Measurements from ENCODE around the gene CST7. TPM values are rescaled to one million over a fixed set of nuclear protein-coding genes. Genes with fewer than 3 reads are reported as not detected.

CST7 gene
- total RNA-seq, 2 experiments from 2014 or later: 92.0 to 92.4 TPM

- POLR2A ChIA-PET: no interaction called here
- Mint-ChIP-seq H3K27me3 (no peaks in the 10 kb centered on the region), H3K27ac (no peak overlapping the region), H3K9me3 (no peaks in the 10 kb centered on the region), H3K4me1 (peaks cover 24% of the 10 kb centered on the region), H3K36me3 (peaks cover 18% of the 10 kb centered on the region), H3K4me3 (no peak overlapping the region)
- no peak for ATAC-seq (ENCODE audit: low read depth)
- DNase-seq: no peak
These were observed 9.7 kb downstream of the CST7 start for GRCh38 chr20:24958506-24959385.

DNA sequence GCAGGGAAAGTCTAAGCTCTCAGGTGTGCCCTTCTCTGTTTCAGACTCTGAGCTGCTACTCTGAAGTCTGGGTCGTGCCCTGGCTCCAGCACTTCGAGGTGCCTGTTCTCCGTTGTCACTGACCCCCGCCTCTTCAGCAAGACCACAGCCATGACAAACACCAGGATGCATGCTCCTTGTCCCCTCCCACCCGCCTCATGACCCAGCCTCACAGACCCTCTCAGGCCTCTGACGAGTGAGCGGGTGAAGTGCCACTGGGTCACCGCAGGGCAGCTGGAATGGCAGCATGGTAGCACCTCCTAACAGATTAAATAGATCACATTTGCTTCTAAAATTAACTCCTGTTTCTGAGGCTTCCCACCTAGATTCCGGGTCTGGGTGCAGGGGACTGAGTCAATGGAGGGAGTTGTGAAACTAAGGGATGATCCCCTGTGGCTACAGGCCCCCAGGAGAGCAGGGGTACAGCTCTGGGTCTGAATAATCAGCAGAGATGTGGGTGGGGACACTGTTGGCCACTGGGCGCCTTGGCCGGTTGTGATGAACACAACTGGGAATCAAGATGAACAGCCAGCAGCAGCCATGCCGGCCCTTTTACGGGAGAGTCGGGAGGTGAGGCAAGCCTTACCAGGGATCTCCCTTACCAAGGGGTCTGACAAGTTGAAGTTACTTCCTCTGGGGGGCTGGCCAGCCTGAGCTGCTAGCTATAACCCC lies 10.7 kb downstream of the CST7 start:
- Mint-ChIP-seq H3K9me3 (no peaks in the 10 kb centered on the region), H3K27me3 (no peaks in the 10 kb centered on the region), H3K4me1 (peaks cover 19% of the 10 kb centered on the region), H3K4me3 (no peak overlapping the region), H3K36me3 (peaks cover 15% of the 10 kb centered on the region), H3K27ac (no peak overlapping the region)
- DNase-seq (no peak), ATAC-seq (ENCODE audit: low read depth) (no peak)
- POLR2A ChIA-PET: no interaction called here

GRCh38 chr20:24960302-24960801 lies 11.3 kb downstream of the CST7 start:
- Mint-ChIP-seq H3K9me3 (no peaks in the 10 kb centered on the region), H3K27me3 (no peaks in the 10 kb centered on the region), H3K36me3 (peaks cover 15% of the 10 kb centered on the region), H3K4me1 (peaks cover 14% of the 10 kb centered on the region), H3K4me3 (no peak overlapping the region), H3K27ac (peak overlapping the region; percentile 70)
- POLR2A ChIA-PET: no interaction called here
- DNase-seq (no peak), ATAC-seq (ENCODE audit: low read depth) (no peak)

DNA sequence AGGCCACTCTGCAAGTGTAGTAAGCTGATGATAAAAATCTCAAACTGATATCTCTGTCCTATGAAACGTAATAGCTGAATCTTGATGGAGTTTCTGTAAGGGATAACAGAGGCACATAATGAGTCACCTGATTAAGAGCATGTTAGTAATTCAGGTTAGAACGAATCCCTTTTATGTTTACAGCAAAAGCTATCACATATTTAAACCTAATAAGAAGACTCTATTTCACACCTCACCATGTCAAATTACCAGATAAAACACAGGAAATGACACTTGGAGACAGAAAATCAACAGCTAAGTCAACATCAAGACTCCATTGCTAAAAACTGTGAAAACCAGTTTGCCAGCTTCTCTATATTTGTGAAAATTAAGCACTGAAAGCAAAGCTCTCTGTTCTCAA lies 11.8 kb downstream of the CST7 start:
- H3K27ac Mint-ChIP-seq: peak overlapping the region; percentile 70
- POLR2A ChIA-PET: no interaction called here
- H3K36me3 Mint-ChIP-seq: peaks cover 18% of the 10 kb centered on the region
- no peak for ATAC-seq (ENCODE audit: low read depth)
- no peak for DNase-seq
- no peaks in the 10 kb centered on the region for H3K27me3 Mint-ChIP-seq
- peaks cover 10% of the 10 kb centered on the region for H3K4me1 Mint-ChIP-seq
- H3K9me3 Mint-ChIP-seq: no peaks in the 10 kb centered on the region
- no peak overlapping the region for H3K4me3 Mint-ChIP-seq

DNA sequence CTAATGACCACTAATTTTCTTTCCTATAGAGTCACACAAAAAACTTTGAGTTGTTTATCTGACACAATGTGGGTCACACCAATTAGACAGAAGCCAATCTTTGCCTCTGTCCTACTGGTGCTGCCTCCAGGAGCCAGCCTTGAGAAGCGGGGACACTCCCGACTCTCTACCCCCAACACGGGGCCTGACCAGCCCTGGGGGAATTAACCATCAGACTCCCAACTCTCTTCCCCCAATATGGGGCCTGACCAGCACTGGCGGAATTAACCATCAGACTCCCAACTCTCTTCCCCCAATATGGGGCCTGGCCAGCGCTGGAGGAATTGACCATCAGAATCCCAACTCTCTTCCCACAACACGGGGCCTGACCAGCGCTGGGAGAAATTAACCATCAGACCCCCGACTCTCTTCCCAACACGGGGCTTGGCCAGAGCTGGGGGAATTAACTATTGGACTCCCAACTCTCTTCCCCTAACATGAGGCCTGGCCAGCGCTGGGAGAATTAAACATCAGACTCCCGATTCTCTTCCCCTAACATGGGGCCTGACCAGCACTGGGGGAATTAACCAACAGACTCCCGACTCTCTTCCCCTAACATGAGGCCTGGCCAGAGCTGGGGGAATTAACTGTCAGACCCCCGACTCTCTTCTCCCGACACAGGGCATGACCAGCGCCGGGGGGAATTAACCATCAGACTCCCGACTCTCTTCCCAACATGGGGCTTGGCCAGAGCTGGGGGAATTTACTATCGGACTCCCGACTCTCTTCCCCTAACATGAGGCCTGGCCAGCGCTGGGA lies 12.5 kb downstream of the CST7 start:
- peaks cover 4% of the 10 kb centered on the region for H3K4me1 Mint-ChIP-seq
- POLR2A ChIA-PET: no interaction called here

GRCh38 chr20:24962182-24962492 lies 13.1 kb downstream of the CST7 start:
- H3K4me3 Mint-ChIP-seq: no peak overlapping the region
- H3K4me1 Mint-ChIP-seq: peaks cover 4% of the 10 kb centered on the region
- H3K36me3 Mint-ChIP-seq: peaks cover 16% of the 10 kb centered on the region
- H3K9me3 Mint-ChIP-seq: no peaks in the 10 kb centered on the region
- DNase-seq: no peak
- H3K27ac Mint-ChIP-seq: no peak overlapping the region
- H3K27me3 Mint-ChIP-seq: no peaks in the 10 kb centered on the region
- POLR2A ChIA-PET: no interaction called here
- ATAC-seq (ENCODE audit: low read depth): no peak

More for the DNA sequence above, 12.5 kb downstream of the CST7 start:
- H3K27me3 Mint-ChIP-seq: no peaks in the 10 kb centered on the region
- H3K4me3 Mint-ChIP-seq: no peak overlapping the region
- DNase-seq (no peak), ATAC-seq (ENCODE audit: low read depth) (no peak)
- peak overlapping the region; percentile 70 for H3K27ac Mint-ChIP-seq
- peaks cover 16% of the 10 kb centered on the region for H3K36me3 Mint-ChIP-seq
- H3K9me3 Mint-ChIP-seq: no peaks in the 10 kb centered on the region

DNA sequence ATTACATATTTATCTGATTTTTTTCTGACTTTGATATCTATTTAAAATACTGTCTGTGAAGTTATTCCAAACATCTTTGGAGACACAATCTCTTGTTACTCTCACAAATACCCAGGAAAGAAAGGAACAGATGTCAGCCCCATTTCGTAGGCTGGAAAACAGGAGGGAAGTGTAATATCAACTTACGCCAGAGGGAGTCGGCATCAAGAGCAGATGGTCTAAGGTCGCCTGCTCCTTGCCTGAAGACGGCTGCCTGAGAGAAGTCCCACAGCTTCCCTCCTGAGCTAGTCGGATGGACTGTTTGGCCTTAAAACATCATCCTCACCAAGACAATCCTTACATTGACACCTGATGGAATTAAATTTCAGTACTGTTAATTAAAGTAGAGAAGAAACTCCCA lies 13.4 kb downstream of the CST7 start:
- Mint-ChIP-seq H3K4me3 (no peak overlapping the region), H3K9me3 (no peaks in the 10 kb centered on the region), H3K27ac (no peak overlapping the region), H3K27me3 (no peaks in the 10 kb centered on the region), H3K4me1 (peaks cover 4% of the 10 kb centered on the region), H3K36me3 (peaks cover 16% of the 10 kb centered on the region)
- DNase-seq: no peak
- POLR2A ChIA-PET: no interaction called here
- no peak for ATAC-seq (ENCODE audit: low read depth)

DNA sequence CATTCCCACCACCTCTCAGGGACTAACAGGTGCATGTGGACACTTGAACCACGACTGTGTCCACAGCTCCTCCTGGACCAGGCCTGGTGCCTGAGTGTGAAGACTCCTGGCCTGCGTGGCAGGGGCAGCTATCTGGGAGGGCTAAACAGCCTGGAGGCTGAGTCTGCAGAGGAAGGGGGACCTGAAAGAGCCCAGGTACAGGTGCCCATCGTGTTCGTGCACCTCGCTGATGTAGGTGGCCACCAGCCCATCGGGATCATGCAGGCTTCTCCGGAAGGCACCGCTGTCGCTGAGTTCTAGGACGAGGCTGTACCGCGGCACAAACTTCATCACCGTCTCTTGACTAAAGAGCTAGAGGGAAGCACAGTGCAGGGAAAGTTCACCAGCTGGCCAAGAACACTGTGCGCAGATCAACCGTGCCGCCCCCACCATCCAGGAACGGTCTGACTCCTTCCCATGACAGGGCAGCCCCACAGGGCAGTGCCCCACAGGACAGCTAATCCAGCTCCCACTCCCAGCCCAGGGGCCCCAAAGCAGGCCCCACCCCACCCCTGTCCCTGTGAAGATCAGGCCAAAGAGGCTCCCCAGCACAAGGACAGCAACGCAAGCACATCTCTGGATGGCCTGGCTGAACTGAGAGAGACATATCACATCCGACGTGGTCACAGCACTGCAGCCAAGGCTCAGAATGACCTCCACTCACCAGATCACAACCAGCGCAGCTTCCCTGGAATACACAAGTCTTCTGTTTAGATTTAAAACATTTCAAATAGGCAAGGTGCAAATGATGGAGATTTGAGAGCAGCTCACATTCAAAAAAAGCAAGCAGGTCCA lies 14.8 kb downstream of the CST7 start:
- no peaks in the 10 kb centered on the region for H3K9me3 Mint-ChIP-seq
- no peak overlapping the region for H3K27ac Mint-ChIP-seq
- no peak for ATAC-seq (ENCODE audit: low read depth)
- POLR2A ChIA-PET: interaction anchor here (0.8 to 1.2 kb wide), 4 partner anchors 9 to 93 kb away, joined by 3 to 4 read pairs (median 3); no protein-coding TSS in a partner anchor
- H3K27me3 Mint-ChIP-seq: no peaks in the 10 kb centered on the region
- DNase-seq: no peak
- no peak overlapping the region for H3K4me3 Mint-ChIP-seq
- H3K4me1 Mint-ChIP-seq: peaks cover 4% of the 10 kb centered on the region
- H3K36me3 Mint-ChIP-seq: peaks cover 24% of the 10 kb centered on the region

DNA sequence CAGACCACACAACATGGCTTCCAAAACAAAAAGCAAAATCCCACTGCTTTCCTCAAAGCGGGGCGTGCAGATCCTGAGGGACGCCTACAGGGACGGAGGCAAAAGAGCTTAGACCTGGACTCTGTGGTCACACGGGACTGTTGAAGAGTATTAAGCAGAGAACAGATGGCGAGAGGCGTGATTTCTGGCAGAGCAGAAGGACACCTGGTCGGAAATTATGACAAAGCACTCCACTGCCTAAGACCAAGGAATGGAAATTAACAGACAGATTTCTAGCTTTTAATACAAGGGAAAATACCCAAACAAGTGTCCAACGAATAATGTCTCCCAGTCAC lies 15.4 kb downstream of the CST7 start:
- no peak overlapping the region for H3K27ac Mint-ChIP-seq
- POLR2A ChIA-PET: interaction anchor here (0.8 to 1.2 kb wide), 4 partner anchors 9 to 93 kb away, joined by 3 to 4 read pairs (median 3); no protein-coding TSS in a partner anchor
- ATAC-seq (ENCODE audit: low read depth) (no peak), DNase-seq (no peak)
- no peak overlapping the region for H3K4me3 Mint-ChIP-seq
- no peaks in the 10 kb centered on the region for H3K9me3 Mint-ChIP-seq
- H3K4me1 Mint-ChIP-seq: peaks cover 4% of the 10 kb centered on the region
- H3K27me3 Mint-ChIP-seq: no peaks in the 10 kb centered on the region
- H3K36me3 Mint-ChIP-seq: peaks cover 26% of the 10 kb centered on the region

GRCh38 chr20:24965065-24965919 lies 16.2 kb downstream of the CST7 start:
- Mint-ChIP-seq H3K9me3 (no peaks in the 10 kb centered on the region), H3K4me3 (no peak overlapping the region), H3K4me1 (peaks cover 4% of the 10 kb centered on the region), H3K27me3 (no peaks in the 10 kb centered on the region), H3K27ac (peak overlapping the region; percentile 35), H3K36me3 (peaks cover 26% of the 10 kb centered on the region)
- DNase-seq (no peak), ATAC-seq (ENCODE audit: low read depth) (no peak)
- POLR2A ChIA-PET: interaction anchor here (1.0 to 1.2 kb wide), 3 partner anchors 10 to 92 kb away, joined by 3 to 4 read pairs (median 3); no protein-coding TSS in a partner anchor

- Mint-ChIP-seq H3K4me3 (no peak overlapping the region), H3K27me3 (no peaks in the 10 kb centered on the region), H3K9me3 (no peaks in the 10 kb centered on the region), H3K27ac (no peak overlapping the region), H3K36me3 (peaks cover 25% of the 10 kb centered on the region), H3K4me1 (no peaks in the 10 kb centered on the region)
- POLR2A ChIA-PET: no interaction called here
- DNase-seq: no peak
- no peak for ATAC-seq (ENCODE audit: low read depth)
These were observed 17.4 kb downstream of the CST7 start for GRCh38 chr20:24966317-24967012.

Data from activated naive CD8-positive, alpha-beta T cell treated with anti-CD3 and anti-CD28 coated beads, Interleukin-2, amount 10 ng/mL, durations not matched to agents 7 days and 5 days (primary cell).